Mucosa of descending colon (tissue), 3 donors: ENCODE data around the gene VAV3. TPM values are rescaled to one million over a fixed set of nuclear protein-coding genes. Genes with fewer than 3 reads are reported as not detected.
"Not testable (repeated sequence)": the region's sequence is repeated elsewhere in the genome, so short reads cannot be mapped to it uniquely, and the experiment has no call there.

Experiments
- ATAC-seq: fragments of 200-7000 bp; cut with Tn5 transposase; one replicate; pipeline ENCODE4 v1.9.1; 2020; ENCODE audit warnings: mild to moderate bottlenecking, moderate library complexity
- DNase-seq, 3 donors: peaks; one replicate each; pipeline ENCODE4 v3.0.0-alpha.2; 2020
- H3K36me3 ChIP-seq: fragments of 200-600 bp; one replicate; pipeline ENCODE4 v1.8.0; 2021; ENCODE audit warnings: low read depth, mild to moderate bottlenecking
- H3K4me1 ChIP-seq: fragments of 200-600 bp; one replicate; pipeline ENCODE4 v1.8.0; 2021; ENCODE audit warnings: low read depth, mild to moderate bottlenecking
- H3K4me3 ChIP-seq: fragments of 200-600 bp; one replicate; pipeline ENCODE4 v1.8.0; 2021; ENCODE audit warnings: mild to moderate bottlenecking
- H3K9me3 ChIP-seq: fragments of 200-600 bp; one replicate; pipeline ENCODE4 v1.8.0; 2021; ENCODE audit warnings: mild to moderate bottlenecking
- CTCF ChIP-seq: fragments of 200-600 bp; IDR thresholded peaks from one replicate; pipeline ENCODE4 v1.8.0; 2022; ENCODE audit warnings: antibody characterized with exemption, mild to moderate bottlenecking
- intact Hi-C, 2 donors: fragments of 100-400 bp; cut with DNase I in 1 of 2; cut with micrococcal nuclease in 1 of 2; formaldehyde crosslinking; loops; one replicate each; pipeline versions ENCODE4 v1.11.0 to v1.11.1; 2022; cut with DNase I, micrococcal nuclease
- total RNA-seq, 3 donors: library from RNA; stranded (reverse); fragmentation: NEBNext Ultra II Directional in 2 of 3; extraction: Animal tissue kit (Norgen Biotek cat#: 25700) in 2 of 3; gene quantifications; one replicate each; pipeline versions ENCODE4 v1.2.1 to v1.2.4, GENCODE V29; 2021 to 2023
- donor health status: DM: no; HTN: no; CAD: no; lungs with moderate emphysema.
- donor health status: DM: no; HTN: no; CAD: no.
- donor health status: DM: no; HTN: yes; CAD: no.

VAV3 gene
- total RNA-seq, 3 donors from 2014 or later = 41.3 to 142 (median 101) TPM

- DNase-seq (no peak), ATAC-seq (no peak)
- H3K4me3 ChIP-seq = no peak overlapping the region
- intact Hi-C loops = no loop called here
- TF ChIP-seq CTCF = no peak
- H3K36me3 ChIP-seq = peaks cover 5% of the 10 kb centered on the region
- no peaks in the 10 kb centered on the region for H3K9me3 ChIP-seq
- H3K4me1 ChIP-seq = peaks cover 5% of the 10 kb centered on the region
Measured at GRCh38 chr1:107662971-107663370, 302.0 kb downstream of the VAV3 start.

GRCh38 chr1:107661158-107661557 lies 303.8 kb downstream of the VAV3 start:
- ATAC-seq = no peak
- H3K4me3 ChIP-seq = no peak overlapping the region
- H3K9me3 ChIP-seq = no peaks in the 10 kb centered on the region
- no peak for TF ChIP-seq CTCF
- H3K36me3 ChIP-seq = peaks cover 5% of the 10 kb centered on the region
- DNase-seq = no peak
- intact Hi-C loops = no loop called here
- no peaks in the 10 kb centered on the region for H3K4me1 ChIP-seq

GRCh38 chr1:107659961-107660360 lies 305.0 kb downstream of the VAV3 start:
- peaks cover 5% of the 10 kb centered on the region for H3K36me3 ChIP-seq
- intact Hi-C loops = no loop called here
- DNase-seq (no peak), ATAC-seq (no peak)
- H3K4me1 ChIP-seq = no peaks in the 10 kb centered on the region
- no peak for TF ChIP-seq CTCF
- H3K9me3 ChIP-seq = no peaks in the 10 kb centered on the region
- no peak overlapping the region for H3K4me3 ChIP-seq

GRCh38 chr1:107657356-107657755 lies 307.6 kb downstream of the VAV3 start:
- no peak for ATAC-seq
- TF ChIP-seq CTCF = no peak
- Histone ChIP-seq H3K4me1 (no peaks in the 10 kb centered on the region), H3K36me3 (no peaks in the 10 kb centered on the region), H3K4me3 (no peak overlapping the region), H3K9me3 (no peaks in the 10 kb centered on the region)
- no peak for DNase-seq
- intact Hi-C loops = no loop called here

- H3K36me3 ChIP-seq = no peaks in the 10 kb centered on the region
- intact Hi-C loops = no loop called here
- ATAC-seq = no peak
- no peak overlapping the region for H3K4me3 ChIP-seq
- H3K4me1 ChIP-seq = no peaks in the 10 kb centered on the region
- no peak for DNase-seq
- TF ChIP-seq CTCF = no peak
- H3K9me3 ChIP-seq = no peaks in the 10 kb centered on the region
Measured at GRCh38 chr1:107653765-107654164, 311.2 kb downstream of the VAV3 start.

- Histone ChIP-seq H3K4me1 (no peaks in the 10 kb centered on the region), H3K9me3 (no peaks in the 10 kb centered on the region), H3K4me3 (no peak overlapping the region), H3K36me3 (no peaks in the 10 kb centered on the region)
- ATAC-seq (no peak), DNase-seq (no peak)
- TF ChIP-seq CTCF = no peak
- intact Hi-C loops = no loop called here
Measured at GRCh38 chr1:107653005-107653404, 312.0 kb downstream of the VAV3 start.

- peak; percentile 94 for ATAC-seq
- H3K4me1 ChIP-seq, H3K4me3 ChIP-seq, intact Hi-C loops, H3K9me3 ChIP-seq, H3K36me3 ChIP-seq, DNase-seq: not testable (repeated sequence)
Measured at GRCh38 chr1:107650825-107651224, 314.2 kb downstream of the VAV3 start.
